Esophagus muscularis mucosa (tissue), 4 donors: ENCODE data around the gene LDLRAD3. TPM values are rescaled to one million over a fixed set of nuclear protein-coding genes. Genes with fewer than 3 reads are reported as not detected.

Experiments used
- DNase-seq: peaks from one replicate; pipeline ENCODE4 v3.0.0-alpha.2; 2017; ENCODE audit errors: extremely low spot score
- H3K27ac ChIP-seq, 4 donors: fragments of 200-600 bp; sonication (generic); replicated peaks in 1 of 4; 1 replicate in 3 of 4; 2 replicates in 1 of 4; pipeline ENCODE4 v1.5.1; 2016 to 2019; ENCODE audit warnings: mild to moderate bottlenecking in 1 of 4
- H3K27me3 ChIP-seq, 4 donors: fragments of 200-600 bp; sonication (generic); one replicate each; pipeline versions ENCODE4 v1.5.1 to v1.6.0; 2016 to 2019
- H3K36me3 ChIP-seq, 4 donors: fragments of 200-600 bp; sonication (generic); one replicate each; pipeline ENCODE4 v1.5.1; 2016 to 2019
- H3K4me1 ChIP-seq, 4 donors: fragments of 200-600 bp; sonication (generic); one replicate each; pipeline ENCODE4 v1.5.1; 2016 to 2019
- H3K4me3 ChIP-seq, 4 donors: fragments of 200-600 bp; sonication (generic); 1 replicate in 2 of 4; 2 replicates in 2 of 4; pipeline ENCODE4 v1.5.1; 2016 to 2019; ENCODE audit warnings: mild to moderate bottlenecking in 4 of 4, moderate library complexity in 1 of 4
- H3K9me3 ChIP-seq, 4 donors: fragments of 200-600 bp; sonication (generic); 1 replicate in 3 of 4; 2 replicates in 1 of 4; pipeline ENCODE4 v1.5.1; 2016 to 2019
- CTCF ChIP-seq, 3 experiments: fragments of 200-600 bp in 2 of 3; fragments of 450-650 bp in 1 of 3; sonication (generic) in 2 of 3; IDR thresholded peaks; one replicate each; pipeline ENCODE4 v1.5.1; 2017 to 2019; ENCODE audit warnings: antibody characterized with exemption in 3 of 3, mild to moderate bottlenecking in 2 of 3, moderate library complexity in 1 of 3
- EP300 ChIP-seq: sonication (generic); formaldehyde crosslinking; IDR thresholded peaks from one replicate; pipeline ENCODE4 v1.6.1; 2017; ENCODE audit warnings: antibody characterized with exemption
- POLR2A ChIP-seq: fragments of 450-650 bp; IDR thresholded peaks from one replicate; pipeline ENCODE4 v1.6.1; 2017; ENCODE audit warnings: antibody characterized with exemption, moderate library complexity, mild to moderate bottlenecking, low read depth
- POLR2AphosphoS5 ChIP-seq, 2 donors: sonication (generic); formaldehyde crosslinking; IDR thresholded peaks; one replicate each; pipeline ENCODE4 v1.6.1; 2017; ENCODE audit warnings: antibody characterized with exemption in 2 of 2
- WGBS: methylation state at CpG from one replicate; pipeline ENCODE4 v1.1.5; 2018; 5-methylcytosine and 5-hydroxymethylcytosine counted together
- intact Hi-C: fragments of 100-400 bp; cut with DNase I; formaldehyde crosslinking; loops from one replicate; pipeline ENCODE4 v1.15.1; 2023
- total RNA-seq, 4 donors: library from RNA; depleted of rRNA; stranded (reverse); fragments of >200 nt; gene quantifications; one replicate each; pipeline versions ENCODE4 v1.1.0 to v1.2.1, GENCODE V29; 2016

Gene LDLRAD3
- total RNA-seq, 4 donors from 2014 or later = 6.8 to 8.7 (median 8.2) TPM

- Histone ChIP-seq H3K9me3 (no peaks in the 10 kb centered on the region), H3K4me1 (peaks cover 0 to 11% (median 9%) of the 10 kb centered on the region in 4 donors), H3K27ac (no peak overlapping the region), H3K36me3 (no peaks in the 10 kb centered on the region), H3K27me3 (peaks cover 0 to 6% (median 0%) of the 10 kb centered on the region in 4 donors), H3K4me3 (no peak overlapping the region)
- intact Hi-C loops = no loop called here
- TF ChIP-seq EP300 = no peak
- TF ChIP-seq POLR2A = no peak
- TF ChIP-seq CTCF (IDR thresholded peaks at IDR 0.05) = no peak
- no peak for TF ChIP-seq POLR2AphosphoS5 (IDR thresholded peaks at IDR 0.05)
- 85% methylated on average over 2 of the region's 2 CpGs for WGBS
- no peak for DNase-seq
Observed at GRCh38 chr11:35932121-35932520, 11.7 kb upstream of the LDLRAD3 start.

- TF ChIP-seq CTCF (IDR thresholded peaks at IDR 0.05) = no peak
- TF ChIP-seq POLR2AphosphoS5 (IDR thresholded peaks at IDR 0.05) = no peak
- no peak for TF ChIP-seq EP300
- no peak for TF ChIP-seq POLR2A
- H3K4me1 ChIP-seq = peaks cover 0 to 4% (median 2%) of the 10 kb centered on the region in 4 donors
- H3K9me3 ChIP-seq = no peaks in the 10 kb centered on the region
- intact Hi-C loops = no loop called here
- peaks cover 0 to 9% (median 0%) of the 10 kb centered on the region in 4 donors for H3K27me3 ChIP-seq
- no peak overlapping the region for H3K27ac ChIP-seq
- no peaks in the 10 kb centered on the region for H3K36me3 ChIP-seq
- WGBS = 68% methylated on average over 5 of the region's 5 CpGs
- no peak overlapping the region for H3K4me3 ChIP-seq
- no peak for DNase-seq
Observed at GRCh38 chr11:35932681-35933319, 11.1 kb upstream of the LDLRAD3 start.

GRCh38 chr11:35933320-35933871, 10.5 kb upstream of the LDLRAD3 start:
- DNase-seq = no peak
- intact Hi-C loops = no loop called here
- no peak for TF ChIP-seq EP300
- no peak for TF ChIP-seq POLR2A
- no peak for TF ChIP-seq POLR2AphosphoS5 (IDR thresholded peaks at IDR 0.05)
- no peak for TF ChIP-seq CTCF (IDR thresholded peaks at IDR 0.05)
- H3K27me3 ChIP-seq = peaks cover 0 to 9% (median 0%) of the 10 kb centered on the region in 4 donors
- no peaks in the 10 kb centered on the region for H3K4me1 ChIP-seq
- no peaks in the 10 kb centered on the region for H3K9me3 ChIP-seq
- H3K27ac ChIP-seq = no peak overlapping the region
- H3K36me3 ChIP-seq = no peaks in the 10 kb centered on the region
- H3K4me3 ChIP-seq = no peak overlapping the region
- whole genome bisulfite sequencing = 77% methylated on average over 3 of the region's 3 CpGs

GRCh38 chr11:35934271-35934670, 9.6 kb upstream of the LDLRAD3 start:
- TF ChIP-seq POLR2A (no peak), EP300 (no peak), POLR2AphosphoS5 (IDR thresholded peaks at IDR 0.05) (no peak), CTCF (IDR thresholded peaks at IDR 0.05) (no peak)

More at GRCh38 chr11:35934271-35934670, 9.6 kb upstream of the LDLRAD3 start:
- no peak for DNase-seq
- Histone ChIP-seq H3K4me1 (no peaks in the 10 kb centered on the region), H3K9me3 (no peaks in the 10 kb centered on the region), H3K4me3 (no peak overlapping the region), H3K27ac (no peak overlapping the region), H3K36me3 (no peaks in the 10 kb centered on the region), H3K27me3 (peaks cover 0 to 9% (median 0%) of the 10 kb centered on the region in 4 donors)
- intact Hi-C loops = no loop called here
- WGBS = 83% methylated on average over 7 of the region's 7 CpGs
